ENCODE measurements around the gene SLC25A24.

SLC25A24 gene

DNA sequence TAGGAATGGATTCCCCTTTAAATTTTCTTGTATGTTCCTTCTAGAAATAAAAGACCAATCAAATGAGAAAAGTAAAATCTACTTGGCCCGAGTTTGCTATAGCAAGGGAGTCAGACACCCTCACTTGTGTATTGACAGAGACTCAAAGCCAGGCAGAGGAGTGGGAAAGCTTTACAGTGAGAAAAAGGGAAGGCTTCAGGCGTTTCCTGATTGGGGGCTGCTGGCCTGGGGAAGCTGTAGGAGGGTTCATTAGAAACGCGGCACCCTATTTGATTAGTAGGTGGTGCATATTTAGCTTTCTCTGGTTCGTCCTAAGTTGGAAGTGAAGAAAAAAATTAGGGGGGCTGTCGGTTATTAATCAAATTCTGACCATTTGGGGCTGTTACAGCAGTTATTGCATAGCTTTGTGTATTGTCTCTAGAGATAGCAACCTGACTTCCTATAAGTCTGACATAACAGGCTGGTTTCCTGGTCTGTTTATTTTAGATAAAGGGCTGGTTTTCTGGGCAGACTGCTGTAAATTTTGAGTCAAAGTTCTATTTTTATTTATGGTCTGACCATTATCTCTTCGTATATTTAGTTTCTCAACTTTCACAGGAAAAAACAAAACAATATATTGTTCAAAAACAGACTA is 10.0 kb downstream of the SLC25A24 start:
- TF ChIP-seq, protein P1, sequence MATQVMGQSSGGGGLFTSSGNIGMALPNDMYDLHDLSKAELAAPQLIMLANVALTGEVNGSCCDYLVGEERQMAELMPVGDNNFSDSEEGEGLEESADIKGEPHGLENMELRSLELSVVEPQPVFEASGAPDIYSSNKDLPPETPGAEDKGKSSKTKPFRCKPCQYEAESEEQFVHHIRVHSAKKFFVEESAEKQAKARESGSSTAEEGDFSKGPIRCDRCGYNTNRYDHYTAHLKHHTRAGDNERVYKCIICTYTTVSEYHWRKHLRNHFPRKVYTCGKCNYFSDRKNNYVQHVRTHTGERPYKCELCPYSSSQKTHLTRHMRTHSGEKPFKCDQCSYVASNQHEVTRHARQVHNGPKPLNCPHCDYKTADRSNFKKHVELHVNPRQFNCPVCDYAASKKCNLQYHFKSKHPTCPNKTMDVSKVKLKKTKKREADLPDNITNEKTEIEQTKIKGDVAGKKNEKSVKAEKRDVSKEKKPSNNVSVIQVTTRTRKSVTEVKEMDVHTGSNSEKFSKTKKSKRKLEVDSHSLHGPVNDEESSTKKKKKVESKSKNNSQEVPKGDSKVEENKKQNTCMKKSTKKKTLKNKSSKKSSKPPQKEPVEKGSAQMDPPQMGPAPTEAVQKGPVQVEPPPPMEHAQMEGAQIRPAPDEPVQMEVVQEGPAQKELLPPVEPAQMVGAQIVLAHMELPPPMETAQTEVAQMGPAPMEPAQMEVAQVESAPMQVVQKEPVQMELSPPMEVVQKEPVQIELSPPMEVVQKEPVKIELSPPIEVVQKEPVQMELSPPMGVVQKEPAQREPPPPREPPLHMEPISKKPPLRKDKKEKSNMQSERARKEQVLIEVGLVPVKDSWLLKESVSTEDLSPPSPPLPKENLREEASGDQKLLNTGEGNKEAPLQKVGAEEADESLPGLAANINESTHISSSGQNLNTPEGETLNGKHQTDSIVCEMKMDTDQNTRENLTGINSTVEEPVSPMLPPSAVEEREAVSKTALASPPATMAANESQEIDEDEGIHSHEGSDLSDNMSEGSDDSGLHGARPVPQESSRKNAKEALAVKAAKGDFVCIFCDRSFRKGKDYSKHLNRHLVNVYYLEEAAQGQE (IDR thresholded peaks at IDR 0.05; ENCODE audit: insufficient replicate concordance, low read depth): no peak
- TF ChIP-seq SPI1 (IDR thresholded peaks at IDR 0.05; ENCODE audit: borderline replicate concordance, low read depth) (no peak), GABPA (IDR thresholded peaks at IDR 0.05; ENCODE audit: low read depth) (no peak), CTCF (IDR thresholded peaks at IDR 0.05; ENCODE audit: insufficient read depth, low read length) (no peak), POLR2AphosphoS5 (IDR thresholded peaks at IDR 0.05; ENCODE audit: low read depth) (no peak)

GRCh38 chr1:108188801-108189200 is 11.3 kb downstream of the SLC25A24 start:
- no peak for DNase-seq (ENCODE audit: low read depth in 1 of 2, low spot score in 1 of 2)
- Histone ChIP-seq H3K27ac (replicated peaks) (no peak overlapping the region), H3K27me3 (ENCODE audit: insufficient read depth, poor library complexity, severe bottlenecking) (no peaks in the 10 kb centered on the region), H3K4me3 (replicated peaks; ENCODE audit: insufficient read depth, low read length) (no peak overlapping the region)
- no peak for TF ChIP-seq SPI1 (IDR thresholded peaks at IDR 0.05; ENCODE audit: borderline replicate concordance, low read depth)
- no peak for TF ChIP-seq POLR2AphosphoS5 (IDR thresholded peaks at IDR 0.05; ENCODE audit: low read depth)
- no peak for TF ChIP-seq GABPA (IDR thresholded peaks at IDR 0.05; ENCODE audit: low read depth)
- TF ChIP-seq, protein P1 (IDR thresholded peaks at IDR 0.05; ENCODE audit: insufficient replicate concordance, low read depth): no peak
- no peak for TF ChIP-seq CTCF (IDR thresholded peaks at IDR 0.05; ENCODE audit: insufficient read depth, low read length)

More for the DNA sequence above, 10.0 kb downstream of the SLC25A24 start:
- H3K4me3 ChIP-seq (replicated peaks; ENCODE audit: insufficient read depth, low read length): no peak overlapping the region
- H3K27me3 ChIP-seq (ENCODE audit: insufficient read depth, poor library complexity, severe bottlenecking): no peaks in the 10 kb centered on the region
- DNase-seq (ENCODE audit: low read depth in 1 of 2, low spot score in 1 of 2): no peak
- H3K27ac ChIP-seq (replicated peaks): no peak overlapping the region

DNA sequence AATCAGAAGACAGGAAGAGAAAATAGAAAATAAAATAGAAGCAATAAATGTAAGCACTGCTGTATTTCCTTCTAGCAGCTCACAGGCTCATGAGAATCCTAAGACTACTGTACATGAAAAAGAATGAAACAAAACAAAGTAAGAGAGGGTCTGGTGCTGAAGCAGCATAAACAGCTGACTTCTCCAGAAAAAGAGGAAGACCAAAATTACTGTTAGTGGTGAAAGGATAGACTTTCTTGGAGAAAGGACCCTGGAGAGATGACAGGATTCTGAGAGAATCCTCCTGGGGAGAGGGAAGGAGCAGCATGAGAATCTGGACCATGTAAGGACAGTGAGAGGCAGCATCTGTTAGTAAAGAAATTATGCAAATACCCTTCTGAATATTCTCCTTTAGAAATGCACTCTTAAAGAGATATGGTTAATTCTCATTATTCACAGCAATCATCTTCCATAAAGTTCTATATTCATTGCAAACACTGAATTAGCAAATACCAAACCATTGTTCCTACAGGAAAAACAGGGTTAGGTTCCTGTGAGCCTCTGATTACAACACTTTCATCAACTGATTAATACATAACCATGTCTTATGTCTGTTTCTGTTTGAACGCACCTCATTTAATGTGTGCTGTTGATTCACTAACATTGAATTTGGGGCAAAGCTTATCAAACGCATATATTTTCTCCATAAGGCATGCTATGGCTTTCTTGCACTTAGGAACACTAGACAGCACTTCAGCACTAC is 17.0 kb downstream of the SLC25A24 start:
- DNase-seq (ENCODE audit: low read depth in 1 of 2, low spot score in 1 of 2): no peak
- no peak for TF ChIP-seq POLR2AphosphoS5 (IDR thresholded peaks at IDR 0.05; ENCODE audit: low read depth)
- TF ChIP-seq, protein P1 (IDR thresholded peaks at IDR 0.05; ENCODE audit: insufficient replicate concordance, low read depth): no peak
- no peak for TF ChIP-seq GABPA (IDR thresholded peaks at IDR 0.05; ENCODE audit: low read depth)
- peak; percentile 87 for TF ChIP-seq SPI1 (IDR thresholded peaks at IDR 0.05; ENCODE audit: borderline replicate concordance, low read depth)
- Histone ChIP-seq H3K4me3 (replicated peaks; ENCODE audit: insufficient read depth, low read length) (no peak overlapping the region), H3K27me3 (ENCODE audit: insufficient read depth, poor library complexity, severe bottlenecking) (no peaks in the 10 kb centered on the region), H3K27ac (replicated peaks) (no peak overlapping the region)

All from HL-60 (cell line).